H9 (cell line): Measurements from ENCODE around the gene ADAM19. TPM values are rescaled to one million over a fixed set of nuclear protein-coding genes. Genes with fewer than 3 reads are reported as not detected.

Source experiments
- DNase-seq: peaks from one replicate; pipeline ENCODE4 v3.0.0-alpha.2; 2017
- H2AFZ ChIP-seq: one replicate; pipeline ENCODE4 v1.6.1; 2013; ENCODE audit warnings: mild to moderate bottlenecking, low read length, control low read depth, moderate library complexity
- H2AK5ac ChIP-seq: 2 replicates; pipeline ENCODE4 v1.6.1; 2013; ENCODE audit warnings: low read length, control low read depth, mixed read lengths; ENCODE audit not compliant: insufficient read length
- H2BK120ac ChIP-seq: one replicate; pipeline ENCODE4 v1.6.1; 2013; ENCODE audit warnings: low read depth, mild to moderate bottlenecking, low read length, control low read depth, inconsistent platforms; ENCODE audit not compliant: poor library complexity, severe bottlenecking
- H2BK12ac ChIP-seq: 2 replicates; pipeline ENCODE4 v1.6.1; 2013; ENCODE audit warnings: low read length, control low read depth, mixed read lengths, low read depth; ENCODE audit not compliant: insufficient read length
- H2BK15ac ChIP-seq: 2 replicates; pipeline ENCODE4 v1.6.1; 2013; ENCODE audit warnings: low read depth, low read length, control low read depth
- H2BK20ac ChIP-seq: one replicate; pipeline ENCODE4 v1.6.1; 2013; ENCODE audit warnings: low read depth, mild to moderate bottlenecking, low read length, control low read depth, inconsistent platforms; ENCODE audit not compliant: poor library complexity, severe bottlenecking
- H2BK5ac ChIP-seq: 2 replicates; pipeline ENCODE4 v1.6.1; 2013; ENCODE audit warnings: low read length, control low read depth, mixed read lengths; ENCODE audit not compliant: insufficient read length
- H3K14ac ChIP-seq: 2 replicates; pipeline ENCODE4 v1.6.1; 2013; ENCODE audit warnings: low read length, control low read depth; ENCODE audit not compliant: insufficient read depth
- H3K18ac ChIP-seq: 2 replicates; pipeline ENCODE4 v1.6.1; 2013; ENCODE audit warnings: low read depth, mild to moderate bottlenecking, mixed read lengths, low read length, control low read depth; ENCODE audit not compliant: insufficient read length
- H3K23ac ChIP-seq: 2 replicates; pipeline ENCODE4 v1.6.1; 2013; ENCODE audit warnings: low read length, control low read depth, mixed read lengths, low read depth; ENCODE audit not compliant: insufficient read length
- H3K23me2 ChIP-seq: 2 replicates; pipeline ENCODE4 v1.6.1; 2013; ENCODE audit warnings: low read depth, mild to moderate bottlenecking, mixed read lengths, low read length, control low read depth; ENCODE audit not compliant: insufficient read length, poor library complexity, severe bottlenecking
- H3K27ac ChIP-seq: 2 replicates; pipeline ENCODE4 v1.5.1; 2013; ENCODE audit warnings: low read length, control low read depth, mixed read lengths, low read depth; ENCODE audit not compliant: insufficient read length
- H3K27me3 ChIP-seq: 2 replicates; pipeline ENCODE4 v1.6.1; 2013; ENCODE audit warnings: low read length, control low read depth, inconsistent platforms; ENCODE audit not compliant: insufficient read depth
- H3K4ac ChIP-seq: 2 replicates; pipeline ENCODE4 v1.6.1; 2013; ENCODE audit warnings: low read depth, mild to moderate bottlenecking, control low read depth, inconsistent platforms, low read length, moderate library complexity
- H3K4me1 ChIP-seq: 2 replicates; pipeline ENCODE4 v1.6.1; 2013; ENCODE audit warnings: low read length, control low read depth, inconsistent platforms; ENCODE audit not compliant: insufficient read depth
- H3K4me2 ChIP-seq: 2 replicates; pipeline ENCODE4 v1.6.1; 2013; ENCODE audit warnings: low read length, control low read depth, mixed read lengths; ENCODE audit not compliant: insufficient read length, insufficient read depth
- H3K56ac ChIP-seq: 2 replicates; pipeline ENCODE4 v1.6.1; 2013; ENCODE audit warnings: low read depth, mild to moderate bottlenecking, mixed read lengths, low read length, control low read depth; ENCODE audit not compliant: insufficient read length
- H3K79me1 ChIP-seq: 2 replicates; pipeline ENCODE4 v1.6.1; 2013; ENCODE audit warnings: low read depth, mild to moderate bottlenecking, moderate library complexity, low read length, control low read depth, inconsistent platforms; ENCODE audit not compliant: insufficient read depth, poor library complexity, severe bottlenecking
- H3K79me2 ChIP-seq: 2 replicates; pipeline ENCODE4 v1.6.1; 2013; ENCODE audit warnings: low read length, control low read depth, inconsistent platforms; ENCODE audit not compliant: insufficient read depth
- H3K9ac ChIP-seq: 2 replicates; pipeline ENCODE4 v1.6.1; 2013; ENCODE audit warnings: low read length, control low read depth, mixed read lengths; ENCODE audit not compliant: insufficient read length; ENCODE audit errors: extremely low read depth
- H3K9me3 ChIP-seq: one replicate; pipeline ENCODE4 v1.6.1; 2013; ENCODE audit warnings: low read depth, low read length, inconsistent platforms; ENCODE audit not compliant: control insufficient read depth
- H3T11ph ChIP-seq: one replicate; pipeline ENCODE4 v1.6.1; 2013; ENCODE audit warnings: mild to moderate bottlenecking, low read length, control low read depth, inconsistent platforms
- H4K20me1 ChIP-seq: one replicate; pipeline ENCODE4 v1.6.1; 2013; ENCODE audit not compliant: control insufficient read depth, insufficient read length, insufficient read depth
- H4K5ac ChIP-seq: 2 replicates; pipeline ENCODE4 v1.6.1; 2013; ENCODE audit warnings: low read depth, mild to moderate bottlenecking, mixed read lengths, low read length, control low read depth; ENCODE audit not compliant: insufficient read length
- H4K8ac ChIP-seq: replicated peaks from 2 replicates; pipeline ENCODE4 v1.6.1; 2013; ENCODE audit warnings: low read length, control low read depth, mixed read lengths, low read depth; ENCODE audit not compliant: insufficient read length
- H4K91ac ChIP-seq: 2 replicates; pipeline ENCODE4 v1.6.1; 2013; ENCODE audit warnings: low read depth, mild to moderate bottlenecking, moderate library complexity, mixed read lengths, low read length, control low read depth; ENCODE audit not compliant: insufficient read length
- H3K27ac Mint-ChIP-seq, 3 experiments: 2 replicates in 2 of 3; 3 replicates in 1 of 3; pipeline ENCODE4 v1.8.0; 2020 to 2021; ENCODE audit warnings: mixed read lengths in 3 of 3, mild to moderate bottlenecking in 1 of 3, moderate library complexity in 1 of 3
- H3K27me3 Mint-ChIP-seq: 2 replicates; pipeline ENCODE4 v1.8.0; 2021; ENCODE audit warnings: low read depth, mild to moderate bottlenecking, moderate library complexity, mixed read lengths
- H3K36me3 Mint-ChIP-seq, 3 experiments: 2 replicates in 2 of 3; 3 replicates in 1 of 3; pipeline ENCODE4 v1.8.0; 2020 to 2021; ENCODE audit warnings: low read depth in 3 of 3, mixed read lengths in 3 of 3; ENCODE audit not compliant: insufficient read depth in 1 of 3
- H3K4me1 Mint-ChIP-seq, 2 experiments: 2 replicates each; pipeline ENCODE4 v1.8.0; 2020; ENCODE audit warnings: mixed read lengths in 2 of 2
- H3K4me3 Mint-ChIP-seq, 2 experiments: 2 replicates in 1 of 2; 3 replicates in 1 of 2; pipeline ENCODE4 v1.8.0; 2020 to 2021; ENCODE audit warnings: mild to moderate bottlenecking in 2 of 2, mixed read lengths in 2 of 2, moderate library complexity in 1 of 2
- H3K9me3 Mint-ChIP-seq, 2 experiments: 2 replicates in 1 of 2; 3 replicates in 1 of 2; pipeline ENCODE4 v1.8.0; 2020; ENCODE audit warnings: mild to moderate bottlenecking in 2 of 2, mixed read lengths in 2 of 2, moderate library complexity in 1 of 2
- CTCF ChIP-seq: fragments of 200-600 bp; sonication (generic); conservative IDR thresholded peaks from 3 replicates; pipeline ENCODE4 v1.8.0; 2021; ENCODE audit warnings: antibody characterized with exemption, mild to moderate bottlenecking
- total RNA-seq: library from RNA; stranded (reverse); gene quantifications from 2 replicates; pipeline ENCODE4 v1.2.1, GENCODE V29; 2021

Gene ADAM19
- total RNA-seq, 1 experiment from 2014 or later, result 9.9 TPM

- Mint-ChIP-seq H3K36me3 (peaks cover 6 to 7% (median 6%) of the 10 kb centered on the region in 3 experiments; a peak in 6 of 7 replicates), H3K27ac (no peak overlapping the region), H3K4me3 (no peak overlapping the region), H3K4me1 (no peaks in the 10 kb centered on the region), H3K9me3 (no peaks in the 10 kb centered on the region), H3K27me3 (no peaks in the 10 kb centered on the region)
- Histone ChIP-seq H2BK20ac (no peak overlapping the region), H2BK120ac (no peak overlapping the region), H3K4ac (no peak overlapping the region), H2AFZ (no peak overlapping the region), H3K27ac (no peak overlapping the region), H3K18ac (no peak overlapping the region), H3K4me1 (no peaks in the 10 kb centered on the region; the same call in 1 of the 2 replicates), H2BK12ac (no peak overlapping the region), H3K79me1 (no peaks in the 10 kb centered on the region), H3K4me2 (no peak overlapping the region), H3K9me3 (no peaks in the 10 kb centered on the region), H2BK15ac (no peak overlapping the region), H3K79me2 (no peaks in the 10 kb centered on the region), H2BK5ac (no peak overlapping the region), H4K5ac (no peak overlapping the region), H3K23ac (no peak overlapping the region), H4K91ac (no peak overlapping the region), H2AK5ac (no peak overlapping the region), H4K8ac (no peak overlapping the region), H3K27me3 (no peaks in the 10 kb centered on the region), H3K14ac (no peak overlapping the region), H3K23me2 (no peaks in the 10 kb centered on the region), H3K9ac (no peak overlapping the region), H3K56ac (no peak overlapping the region), H3T11ph (no peak overlapping the region), H4K20me1 (no peaks in the 10 kb centered on the region)
- no peak for DNase-seq
- no peak for TF ChIP-seq CTCF
Observed at GRCh38 chr5:157509587-157509986, 66.0 kb downstream of the ADAM19 start.
